Heart left ventricle (tissue), 16 donors: ENCODE data around the gene OSBPL9. TPM values are rescaled to one million over a fixed set of nuclear protein-coding genes. Genes with fewer than 3 reads are reported as not detected.
A peak's percentile ranks its signal among the peaks of the same experiment; 100 is the strongest.

Experiments used
- ATAC-seq, 4 donors: fragments of 200-7000 bp; cut with Tn5 transposase; one replicate each; pipeline ENCODE4 v1.9.1; 2020 to 2022; ENCODE audit warnings: moderate library complexity in 4 of 4, mild to moderate bottlenecking in 3 of 4, moderate number of reproducible peaks in 1 of 4
- DNase-seq, 5 donors: peaks; one replicate each; pipeline ENCODE4 v3.0.0-alpha.2; 2020
- H3K27ac ChIP-seq, 12 donors: fragments of 200-600 bp; sonication (generic) in 4 of 12; one replicate each; pipeline versions ENCODE4 v1.5.0 to v1.8.0; 2016 to 2022; ENCODE audit warnings: mild to moderate bottlenecking in 2 of 12
- H3K27me3 ChIP-seq, 9 donors: fragments of 200-600 bp; sonication (generic) in 2 of 9; one replicate each; pipeline versions ENCODE4 v1.5.1 to v1.8.0; 2016 to 2022; ENCODE audit warnings: mild to moderate bottlenecking in 3 of 9
- H3K36me3 ChIP-seq, 9 donors: fragments of 200-600 bp; sonication (generic) in 2 of 9; one replicate each; pipeline versions ENCODE4 v1.5.0 to v1.8.0; 2018 to 2022; ENCODE audit warnings: mild to moderate bottlenecking in 2 of 9
- H3K4me1 ChIP-seq, 12 donors: fragments of 200-600 bp; sonication (generic) in 4 of 12; one replicate each; pipeline versions ENCODE4 v1.5.0 to v1.8.0; 2016 to 2022; ENCODE audit warnings: mild to moderate bottlenecking in 3 of 12
- H3K4me3 ChIP-seq, 12 donors: fragments of 200-600 bp; sonication (generic) in 4 of 12; one replicate each; pipeline versions ENCODE4 v1.5.0 to v1.8.0; 2017 to 2022; ENCODE audit warnings: mild to moderate bottlenecking in 9 of 12, moderate library complexity in 4 of 12
- H3K9me3 ChIP-seq, 12 donors: fragments of 200-600 bp; sonication (generic) in 4 of 12; one replicate each; pipeline versions ENCODE4 v1.5.0 to v1.8.0; 2016 to 2022; ENCODE audit warnings: mild to moderate bottlenecking in 1 of 12
- POLR2A ChIP-seq, 2 donors: fragments of 450-650 bp; IDR thresholded peaks; one replicate each; pipeline ENCODE4 v1.6.1; 2017; ENCODE audit warnings: antibody characterized with exemption in 2 of 2, mild to moderate bottlenecking in 2 of 2, moderate library complexity in 2 of 2
- WGBS, 4 donors: extraction: QIAGEN DNeasy Blood & Tissue Kit in 2 of 4; methylation state at CpG; one replicate each; pipeline versions ENCODE4 v1.1.5 to v1.1.7; 2013 to 2018; 5-methylcytosine and 5-hydroxymethylcytosine counted together
- intact Hi-C, 10 donors: fragments of 100-400 bp; cut with DNase I; formaldehyde crosslinking; loops; one replicate each; pipeline versions ENCODE4 v1.11.1 to v1.14.2; 2022
- polyA plus RNA-seq, 2 donors: library from polyadenylated mRNA; stranded (reverse); fragments of 200-250 nt; gene quantifications; one replicate each; pipeline ENCODE4 v1.2.3, GENCODE V29; 2013
- total RNA-seq, 9 donors: library from RNA; depleted of rRNA in 2 of 9; stranded (reverse); fragments of >200 nt in 2 of 9; fragmentation: NEBNext Ultra II Directional in 3 of 9; extraction: Animal tissue kit (Norgen Biotek cat#: 25700) in 3 of 9; gene quantifications; one replicate each; pipeline versions ENCODE4 v1.1.0 to v1.2.4, GENCODE V29; 2016 to 2023
- TF ChIP-seq, protein P1 (sequence below), 12 donors: fragments of 200-600 bp; sonication (generic) in 4 of 12; IDR thresholded peaks; one replicate each; pipeline versions ENCODE4 v1.5.0 to v1.8.0; 2018 to 2022; ENCODE audit warnings: antibody characterized with exemption in 12 of 12, mild to moderate bottlenecking in 5 of 12
- donor health status: ischemic (EF 13 %, LVEDD 7.1; RV severe dilation, severe dysfunction).
- donor health status: healthy with polysubstance abuse.
- donor health status: DM: no; HTN: yes; CAD: no.
- donor health status: DM: no; HTN: no; CAD: no.
- donor health status: ischemic (EF 25% LVEDD 6.9; RV normal size, moderate dysfunction).
- donor health status: ischemic (EF 25% LVEDD 5.7; RV mildly dilated, moderate dysfunction).
- donor health status: healthy.
- donor health status: DM: yes; HTN: yes; CAD: no.
- donor health status: ischemic (EF 35%, LVEDD 5.7; RV mildly dilated, moderate dysfunction).
- donor health status: nonischemic (EF 11% LVEDD 7.7; RV severe dilation, severe dysfunction).
- donor health status: DM: yes; HTN: yes; CAD: no.
- donor health status: PGD.
- donor health status: ischemic (EF 29% LVEDD 5.4; RV normal size, mild dysfunction).
- donor health status: nonischemic (EF 23%, LVEDD 6.1; RV moderate dilation, normal function).

OSBPL9 gene
- total and polyA plus RNA-seq, 11 donors, result 44.5 to 69.5 (median 52.5) TPM

DNA sequence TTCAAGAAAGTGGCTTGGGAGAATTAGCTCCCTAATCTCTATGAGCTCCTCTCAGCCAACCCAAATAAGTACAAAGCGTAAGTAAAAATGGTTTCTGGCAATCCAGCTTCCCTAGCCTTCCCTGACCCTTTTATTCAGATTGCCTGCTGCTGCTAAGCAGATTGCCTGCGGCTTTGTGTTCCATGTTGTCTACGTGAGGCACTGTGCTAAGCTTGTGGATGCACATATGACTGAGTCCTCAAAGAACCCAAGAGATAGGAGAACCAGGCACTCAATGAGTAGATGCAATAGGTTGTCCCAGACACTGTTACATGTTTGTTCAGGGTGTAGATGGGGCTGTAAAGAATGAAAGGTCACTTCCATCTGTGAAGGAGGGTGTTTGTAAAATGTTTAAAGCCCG is 6.3 kb upstream of the OSBPL9 start:
- no peak for ATAC-seq
- DNase-seq, result no peak
- Histone ChIP-seq H3K4me1 (peaks cover 0 to 38% (median 5%) of the 10 kb centered on the region in 12 donors), H3K27me3 (no peaks in the 10 kb centered on the region), H3K27ac (no peak overlapping the region), H3K9me3 (no peaks in the 10 kb centered on the region), H3K4me3 (no peak overlapping the region), H3K36me3 (no peaks in the 10 kb centered on the region)
- TF ChIP-seq, protein P1, sequence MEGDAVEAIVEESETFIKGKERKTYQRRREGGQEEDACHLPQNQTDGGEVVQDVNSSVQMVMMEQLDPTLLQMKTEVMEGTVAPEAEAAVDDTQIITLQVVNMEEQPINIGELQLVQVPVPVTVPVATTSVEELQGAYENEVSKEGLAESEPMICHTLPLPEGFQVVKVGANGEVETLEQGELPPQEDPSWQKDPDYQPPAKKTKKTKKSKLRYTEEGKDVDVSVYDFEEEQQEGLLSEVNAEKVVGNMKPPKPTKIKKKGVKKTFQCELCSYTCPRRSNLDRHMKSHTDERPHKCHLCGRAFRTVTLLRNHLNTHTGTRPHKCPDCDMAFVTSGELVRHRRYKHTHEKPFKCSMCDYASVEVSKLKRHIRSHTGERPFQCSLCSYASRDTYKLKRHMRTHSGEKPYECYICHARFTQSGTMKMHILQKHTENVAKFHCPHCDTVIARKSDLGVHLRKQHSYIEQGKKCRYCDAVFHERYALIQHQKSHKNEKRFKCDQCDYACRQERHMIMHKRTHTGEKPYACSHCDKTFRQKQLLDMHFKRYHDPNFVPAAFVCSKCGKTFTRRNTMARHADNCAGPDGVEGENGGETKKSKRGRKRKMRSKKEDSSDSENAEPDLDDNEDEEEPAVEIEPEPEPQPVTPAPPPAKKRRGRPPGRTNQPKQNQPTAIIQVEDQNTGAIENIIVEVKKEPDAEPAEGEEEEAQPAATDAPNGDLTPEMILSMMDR (IDR thresholded peaks at IDR 0.05), result no peak
- TF ChIP-seq POLR2A (IDR thresholded peaks at IDR 0.05), result no peak
- 81 to 84% (median 82%) methylated on average over 4 of the region's 4 CpGs for WGBS, 4 donors
- intact Hi-C loops, result loop anchor here in 2 of 10 donors (10.0 kb wide), 2 partner anchors 96 to 196 kb away; partner anchors contain the start of gene EPS15 (in 1 of the 2)

GRCh38 chr1:51612447-51612961 is 4.4 kb upstream of the OSBPL9 start:
- DNase-seq (no peak), ATAC-seq (no peak)
- WGBS, 4 donors, result 24 to 38% (median 28%) methylated on average over 2 of the region's 2 CpGs
- Histone ChIP-seq H3K4me1 (peaks cover 0 to 26% (median 9%) of the 10 kb centered on the region in 12 donors), H3K4me3 (no peak overlapping the region), H3K9me3 (no peaks in the 10 kb centered on the region), H3K27ac (peak overlapping the region in 4 of 12 donors; percentile 6 to 54 (median 36)), H3K36me3 (no peaks in the 10 kb centered on the region), H3K27me3 (no peaks in the 10 kb centered on the region)
- intact Hi-C loops, result loop anchor here in 2 of 10 donors (10.0 kb wide), 2 partner anchors 98 to 198 kb away; partner anchors contain the start of gene EPS15 (in 1 of the 2)
- TF ChIP-seq, protein P1 (IDR thresholded peaks at IDR 0.05), result no peak
- no peak for TF ChIP-seq POLR2A (IDR thresholded peaks at IDR 0.05)

GRCh38 chr1:51615780-51616291 is 1.1 kb upstream of the OSBPL9 start:
- no peaks in the 10 kb centered on the region for H3K36me3 ChIP-seq
- H3K27ac ChIP-seq, result peak overlapping the region in 2 of 12 donors; percentile 85 to 91
- H3K27me3 ChIP-seq, result no peaks in the 10 kb centered on the region
- peaks cover 8 to 54% (median 35%) of the 10 kb centered on the region in 12 donors for H3K4me1 ChIP-seq
- no peaks in the 10 kb centered on the region for H3K9me3 ChIP-seq
- no peak for ATAC-seq
- H3K4me3 ChIP-seq, result peak overlapping the region in 2 of 12 donors; percentile 74 to 89
- DNase-seq, result no peak
- intact Hi-C loops, result loop anchor here in 5 of 10 donors (5.0 to 10.0 kb wide), 5 partner anchors 39 to 201 kb away; partner anchors contain the start of gene EPS15 (in 3 of the 5)
- WGBS, 4 donors, result 94 to 98% (median 95%) methylated on average over 10 of the region's 10 CpGs
- no peak for TF ChIP-seq POLR2A (IDR thresholded peaks at IDR 0.05)
- TF ChIP-seq, protein P1 (IDR thresholded peaks at IDR 0.05), result no peak

DNA sequence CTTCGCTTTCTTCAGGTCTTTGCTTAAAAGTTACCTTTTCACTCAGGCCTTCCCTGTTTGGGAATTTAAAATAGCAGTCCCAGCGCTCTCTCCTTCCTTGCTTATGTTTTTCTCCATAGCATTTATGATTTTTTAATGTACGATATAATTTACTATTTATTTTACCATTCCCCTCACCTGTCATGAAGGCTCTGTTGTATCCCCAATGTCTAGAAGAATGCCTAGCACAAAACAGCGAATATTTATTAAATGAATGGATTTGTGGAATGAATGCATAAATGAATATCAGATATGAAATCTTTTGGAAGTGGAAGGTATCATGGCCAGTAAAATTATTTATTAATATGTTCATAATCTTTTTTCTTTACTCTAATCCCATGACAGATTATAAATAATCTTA is 402 bp upstream of the OSBPL9 start:
- Histone ChIP-seq H3K9me3 (no peaks in the 10 kb centered on the region), H3K4me3 (peak overlapping the region in 11 of 12 donors; percentile 55 to 95 (median 86)), H3K27ac (peak overlapping the region in 9 of 12 donors; percentile 83 to 93 (median 91)), H3K4me1 (peaks cover 8 to 57% (median 39%) of the 10 kb centered on the region in 12 donors), H3K36me3 (no peaks in the 10 kb centered on the region), H3K27me3 (no peaks in the 10 kb centered on the region)
- no peak for ATAC-seq
- intact Hi-C loops, result loop anchor here in 5 of 10 donors (5.0 to 10.0 kb wide), 5 partner anchors 39 to 202 kb away; partner anchors contain the start of gene EPS15 (in 3 of the 5)
- DNase-seq, result no peak
- 66 to 70% (median 68%) methylated on average over 4 of the region's 4 CpGs for WGBS, 4 donors
- TF ChIP-seq, protein P1 (IDR thresholded peaks at IDR 0.05), result no peak
- no peak for TF ChIP-seq POLR2A (IDR thresholded peaks at IDR 0.05)
